Measurements from ENCODE around the gene MUC21.
"Not testable (repeated sequence)": the region's sequence is repeated elsewhere in the genome, so short reads cannot be mapped to it uniquely, and the experiment has no call there.

The MUC21 gene

DNA sequence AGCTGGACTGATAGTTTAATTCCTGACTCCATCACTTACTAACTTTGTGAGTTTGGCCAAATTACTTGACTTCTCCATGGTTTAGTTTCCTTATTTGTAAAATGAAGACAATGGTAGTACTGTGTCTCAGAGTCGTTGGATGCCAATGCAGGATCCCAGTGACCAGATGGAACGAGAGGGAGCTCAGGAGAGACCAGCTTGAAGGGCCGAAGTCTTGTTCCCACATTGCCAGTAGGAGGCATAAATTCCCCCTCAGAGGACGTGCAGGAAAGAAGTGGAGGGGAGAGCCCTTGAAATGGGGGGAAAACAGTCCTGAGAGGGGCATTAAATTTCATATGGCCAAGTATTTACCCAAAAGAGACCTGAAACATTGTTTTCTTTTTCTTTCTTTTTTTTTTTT, 24.6 kb downstream of the MUC21 start:
- DNase-seq (ENCODE audit: low spot score) = no peak

- DNase-seq (ENCODE audit: low spot score) = no peak
Measured at GRCh38 chr6:31009731-31010130, 26.2 kb downstream of the MUC21 start.

DNA sequence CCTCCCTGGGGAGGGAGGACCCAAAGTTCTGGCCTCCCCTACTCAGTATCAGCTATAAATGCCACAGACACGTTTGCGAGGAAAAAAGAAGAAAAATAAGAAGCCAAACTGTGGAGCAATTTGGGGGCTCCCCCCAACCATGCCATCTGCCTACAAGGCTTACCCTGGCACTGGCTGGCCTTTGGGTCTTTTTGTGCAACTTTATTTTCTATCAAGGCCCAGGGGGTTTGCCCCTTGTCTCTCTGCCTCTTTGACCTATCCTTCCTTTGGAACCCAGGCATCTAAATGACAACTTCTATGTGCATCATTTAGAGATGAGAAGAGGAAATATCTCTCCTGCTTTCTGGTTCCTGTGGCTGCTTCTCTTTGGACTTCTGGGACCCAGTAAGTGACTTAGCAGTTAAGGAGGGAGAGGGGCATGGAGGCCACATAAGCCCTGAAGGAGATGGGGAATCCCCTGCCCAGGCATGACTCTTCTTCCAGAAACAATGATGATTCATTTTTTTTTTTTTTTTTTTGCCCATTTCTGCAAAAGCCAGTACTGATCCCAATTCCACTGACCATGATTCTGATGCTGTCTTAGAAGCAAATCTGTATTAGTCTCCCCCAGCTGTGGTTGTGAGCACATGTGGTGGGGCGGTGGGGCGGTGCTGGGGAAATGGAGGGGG, 27.0 kb downstream of the MUC21 start, which contains the start of gene MUC22:
Gene MUC22, plus strand, starts transcription at position 82 of the 668 bp plus-strand sequence. Its CDS starts 233 bp downstream, at position 315.
- DNase-seq (ENCODE audit: low spot score) = peak; percentile 69

DNA sequence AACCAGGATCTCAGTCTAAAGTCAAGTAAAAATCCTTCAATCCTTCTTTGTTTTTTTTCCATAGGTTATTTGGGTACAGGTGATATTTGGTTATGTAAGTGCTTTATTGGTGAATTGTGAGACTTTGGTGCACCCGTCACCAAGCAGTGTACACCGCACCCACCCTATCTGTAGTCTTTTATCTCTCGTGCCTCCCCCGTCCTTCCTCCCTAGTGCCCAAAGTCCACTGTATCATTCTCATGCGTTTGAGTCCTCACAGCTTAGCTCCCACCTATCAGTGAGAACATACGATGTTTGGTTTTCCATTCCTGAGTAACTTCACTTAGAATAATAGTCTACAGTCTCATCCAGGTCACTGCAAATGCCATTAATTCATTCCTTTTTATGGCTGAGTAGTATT, 27.6 kb downstream of the MUC21 start:
- no peak for DNase-seq (ENCODE audit: low spot score)

DNA sequence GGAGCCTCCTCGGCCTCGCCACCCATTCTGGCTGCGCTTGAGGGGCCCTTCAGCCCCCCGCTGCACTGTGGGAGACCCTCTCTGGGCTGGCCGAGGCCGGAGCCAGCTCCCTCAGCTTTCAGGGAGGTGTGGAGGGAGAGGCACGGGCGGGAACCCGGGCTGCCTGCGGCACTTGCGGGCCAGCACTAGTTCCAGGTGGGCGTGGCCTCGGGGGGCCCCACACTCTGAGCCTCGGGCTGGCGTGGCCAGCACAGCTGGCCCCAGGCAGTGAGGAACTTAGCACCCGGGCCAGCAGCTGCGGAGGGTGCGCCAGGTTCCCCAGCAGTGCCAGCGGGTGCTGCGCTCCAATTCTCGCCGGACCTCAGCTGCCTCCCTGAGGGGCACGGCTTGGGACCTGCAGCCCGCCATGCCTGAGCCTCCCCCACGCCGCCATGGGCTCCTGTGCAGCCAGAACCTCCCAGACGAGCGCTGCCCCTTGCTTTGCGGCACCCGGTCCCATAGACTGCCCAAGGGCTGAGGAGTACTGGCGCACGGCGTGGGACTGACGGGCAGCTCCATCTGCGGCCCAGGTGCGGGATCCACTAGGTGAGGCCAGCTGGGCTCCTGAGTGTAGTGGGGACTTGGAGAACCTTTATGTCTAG, 33.3 kb downstream of the MUC21 start:
- DNase-seq (ENCODE audit: low spot score) = no peak

- not testable (repeated sequence) for DNase-seq (ENCODE audit: low spot score)
Measured at GRCh38 chr6:31017436-31017835, 33.9 kb downstream of the MUC21 start.

GRCh38 chr6:31020057-31020456, 36.5 kb downstream of the MUC21 start:
- no peak for DNase-seq (ENCODE audit: low spot score)

DNA sequence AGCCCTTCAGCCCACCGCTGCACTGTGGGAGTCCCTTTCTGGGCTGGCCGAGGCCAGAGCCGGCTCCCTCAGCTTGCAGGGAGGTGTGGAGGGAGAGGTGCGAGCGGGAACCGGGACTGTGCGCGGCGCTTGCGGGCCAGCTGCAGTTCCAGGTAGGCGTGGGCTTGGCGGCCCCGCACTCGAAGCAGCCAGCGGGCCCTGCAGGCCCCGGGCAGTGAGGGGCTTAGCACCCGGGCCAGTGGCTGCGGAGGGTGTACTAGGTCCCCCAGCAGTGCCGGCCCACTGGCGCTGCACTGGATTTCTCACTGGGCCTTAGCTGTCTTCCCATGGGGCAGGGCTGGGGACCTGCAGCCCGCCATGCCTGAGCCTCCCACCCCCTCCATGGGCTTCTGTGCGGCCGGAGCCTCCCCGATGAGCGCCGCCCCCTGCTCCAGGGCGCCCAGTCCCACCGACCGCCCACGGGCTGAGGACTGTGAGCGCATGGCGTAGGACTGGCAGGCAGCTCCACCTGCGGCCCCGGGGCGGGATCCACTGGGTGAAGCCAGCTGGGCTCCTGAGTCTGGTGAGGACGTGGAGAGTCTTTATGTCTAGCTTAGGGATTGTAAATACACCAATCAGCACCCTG, 37.2 kb downstream of the MUC21 start:
- not testable (repeated sequence) for DNase-seq (ENCODE audit: low spot score)

DNA sequence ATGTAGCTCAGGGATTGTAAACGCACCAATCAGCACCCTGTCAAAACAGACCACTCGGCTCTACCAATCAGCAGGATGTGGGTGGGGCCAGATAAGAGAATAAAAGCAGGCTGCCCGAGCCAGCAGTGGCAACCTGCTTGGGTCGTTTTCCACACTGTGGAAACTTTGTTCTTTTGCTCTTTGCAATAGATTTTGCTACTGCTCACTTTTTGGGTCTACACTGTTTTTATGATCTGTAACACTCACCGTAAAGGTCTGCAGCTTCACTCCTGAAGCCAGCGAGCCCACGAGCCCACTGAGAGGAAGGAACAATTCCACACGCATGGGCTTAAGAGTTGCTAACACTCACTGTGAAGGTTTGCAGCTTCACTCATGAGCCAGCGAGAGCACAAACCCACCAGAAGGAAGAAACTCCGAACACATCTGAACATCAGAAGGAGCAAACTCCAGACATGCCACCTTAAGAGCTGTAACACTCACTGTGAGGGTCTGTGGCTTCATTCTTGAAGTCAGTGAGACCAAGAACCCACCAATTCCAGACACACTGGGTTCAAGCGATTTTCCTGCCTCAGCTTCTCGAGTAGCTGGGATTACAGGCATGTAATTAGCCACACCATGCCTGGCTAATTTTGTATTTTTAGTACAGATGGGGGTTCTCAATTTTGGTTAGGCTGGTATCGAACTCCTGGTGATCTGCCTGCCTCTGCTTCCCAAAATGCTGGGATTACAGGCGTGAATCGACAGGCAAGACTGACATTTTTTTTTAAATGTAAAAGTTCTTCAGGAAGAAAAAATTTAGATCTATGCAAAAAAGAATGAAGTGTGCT, 38.4 kb downstream of the MUC21 start:
- DNase-seq (ENCODE audit: low spot score) = not testable (repeated sequence)

DNA sequence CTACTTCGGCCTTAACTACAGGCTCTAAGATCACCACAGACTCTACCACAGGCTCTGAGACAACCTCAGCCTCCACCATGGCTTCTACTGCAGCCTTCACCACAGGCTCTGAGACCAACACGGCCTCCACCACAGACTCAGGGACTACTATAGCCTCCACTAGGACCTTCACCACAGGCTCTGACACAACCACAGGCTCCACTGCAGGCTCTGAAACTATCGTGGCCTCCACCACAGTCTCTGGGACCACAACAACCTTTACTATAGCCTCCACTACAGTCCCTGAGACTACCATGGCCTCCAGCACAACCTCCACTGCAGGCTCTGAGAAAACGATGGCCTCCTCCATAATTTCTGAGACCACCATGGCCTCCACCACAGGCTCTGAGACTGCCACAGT, 42.1 kb downstream of the MUC21 start:
- no peak for DNase-seq (ENCODE audit: low spot score)

DNA sequence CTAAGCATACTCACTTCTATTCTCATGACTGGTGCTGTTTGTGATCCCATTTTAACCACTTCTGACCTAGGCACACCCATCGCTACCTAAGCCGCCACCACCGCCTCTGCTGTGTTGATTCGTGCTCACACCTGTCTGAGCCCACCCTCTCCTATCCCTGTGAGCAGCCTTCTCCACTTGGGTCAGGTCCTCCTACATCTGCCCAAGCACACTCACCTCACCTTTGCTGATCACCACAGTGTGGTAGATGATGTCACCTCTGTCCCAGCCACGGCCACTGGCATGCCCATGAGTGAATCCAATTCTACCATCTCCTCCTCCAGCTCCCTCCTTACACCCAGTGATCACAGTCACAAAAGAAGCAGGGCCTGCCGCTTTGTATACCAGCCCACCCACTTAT, 47.6 kb downstream of the MUC21 start:
- DNase-seq (ENCODE audit: low spot score) = no peak

DNA sequence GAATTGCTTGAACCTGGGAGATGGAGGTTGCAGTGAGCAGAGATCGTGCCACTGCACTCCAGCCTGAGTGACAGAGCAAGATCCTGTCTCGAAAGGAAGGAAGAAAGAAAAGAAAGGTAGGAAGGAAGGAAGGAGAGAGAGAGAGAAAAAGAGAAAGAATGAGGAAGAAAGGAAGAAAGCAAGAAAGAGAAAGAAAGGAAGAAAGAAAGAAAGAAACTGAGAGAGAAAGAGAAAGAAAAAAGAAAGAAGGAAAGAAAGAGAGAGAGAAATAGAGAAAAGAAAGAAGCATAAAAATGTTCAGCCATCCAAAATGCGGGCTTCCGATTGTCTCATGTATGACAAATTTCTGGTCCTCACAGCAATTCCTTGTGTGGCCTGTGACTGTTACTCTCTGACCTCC, 49.6 kb downstream of the MUC21 start:
- DNase-seq (ENCODE audit: low spot score) = no peak

DNA sequence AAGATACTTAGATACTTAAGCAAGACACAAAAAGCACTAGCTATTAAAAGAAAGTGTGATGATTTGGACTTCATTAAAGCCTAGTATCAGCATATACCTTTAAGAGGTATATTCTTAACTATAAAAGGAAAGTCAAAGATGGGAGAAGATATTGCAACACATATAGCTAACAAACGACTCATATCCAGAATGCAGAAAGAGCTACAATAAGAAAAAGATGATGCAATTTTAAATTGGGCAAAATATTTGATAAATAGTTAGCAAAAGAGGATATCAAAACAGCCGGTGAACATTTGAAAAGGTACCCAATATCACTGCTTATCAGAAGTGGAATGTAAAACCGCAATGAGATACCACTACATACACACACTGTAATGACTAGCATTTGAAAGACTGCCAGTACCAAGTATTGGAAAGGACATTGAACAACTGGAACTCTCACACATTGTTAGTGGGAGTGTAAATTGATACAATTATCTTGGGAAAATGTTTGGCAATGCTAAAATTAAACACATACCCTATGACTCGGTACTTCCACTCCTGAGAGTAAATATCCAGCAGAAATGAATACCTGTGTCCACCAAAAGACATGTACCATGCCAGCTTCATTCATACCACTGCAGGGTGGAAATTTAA, 52.5 kb downstream of the MUC21 start:
- no peak for DNase-seq (ENCODE audit: low spot score)

- no peak for DNase-seq (ENCODE audit: low spot score)
Measured at GRCh38 chr6:31037169-31037568, 53.7 kb downstream of the MUC21 start.

DNA sequence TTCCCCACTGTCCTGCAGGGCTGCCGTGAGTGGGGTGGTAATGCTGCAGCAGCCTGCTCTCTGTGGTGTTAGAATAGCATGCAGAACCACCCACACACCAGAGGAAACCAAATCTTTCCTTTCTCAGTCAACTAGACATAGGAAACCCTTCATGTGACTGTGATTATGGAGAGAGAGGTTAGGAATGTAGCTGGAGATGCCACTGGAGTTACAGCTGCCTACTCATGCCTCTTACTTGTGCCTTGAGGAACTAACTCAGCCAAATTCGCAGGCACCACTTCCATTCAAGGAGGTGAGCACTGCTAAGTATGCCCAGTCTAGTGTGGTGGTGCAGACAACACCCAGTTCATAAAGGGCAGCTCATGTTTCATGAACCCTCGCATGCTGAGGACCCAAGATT, 54.2 kb downstream of the MUC21 start:
- DNase-seq (ENCODE audit: low spot score) = peak; percentile 64

GRCh38 chr6:31038559-31038958, 55.0 kb downstream of the MUC21 start:
- DNase-seq (ENCODE audit: low spot score) = no peak
